ENCODE measurements around the gene MYL12B. TPM values are rescaled to one million over a fixed set of nuclear protein-coding genes. Genes with fewer than 3 reads are reported as not detected.
A peak's percentile ranks its signal among the peaks of the same experiment; 100 is the strongest.

The MYL12B gene
- total RNA-seq, 2 donors from 2014 or later, result 208 to 328 TPM

GRCh38 chr18:3263132-3263700 lies 1.3 kb downstream of the MYL12B start:
- DNase-seq (ENCODE audit: low spot score) (no peak), ATAC-seq (ENCODE audit: insufficient number of reproducible peaks, low FRiP score, low read depth) (no peak)
- H3K9me3 ChIP-seq, result no peaks in the 10 kb centered on the region
- TF ChIP-seq, protein P1, sequence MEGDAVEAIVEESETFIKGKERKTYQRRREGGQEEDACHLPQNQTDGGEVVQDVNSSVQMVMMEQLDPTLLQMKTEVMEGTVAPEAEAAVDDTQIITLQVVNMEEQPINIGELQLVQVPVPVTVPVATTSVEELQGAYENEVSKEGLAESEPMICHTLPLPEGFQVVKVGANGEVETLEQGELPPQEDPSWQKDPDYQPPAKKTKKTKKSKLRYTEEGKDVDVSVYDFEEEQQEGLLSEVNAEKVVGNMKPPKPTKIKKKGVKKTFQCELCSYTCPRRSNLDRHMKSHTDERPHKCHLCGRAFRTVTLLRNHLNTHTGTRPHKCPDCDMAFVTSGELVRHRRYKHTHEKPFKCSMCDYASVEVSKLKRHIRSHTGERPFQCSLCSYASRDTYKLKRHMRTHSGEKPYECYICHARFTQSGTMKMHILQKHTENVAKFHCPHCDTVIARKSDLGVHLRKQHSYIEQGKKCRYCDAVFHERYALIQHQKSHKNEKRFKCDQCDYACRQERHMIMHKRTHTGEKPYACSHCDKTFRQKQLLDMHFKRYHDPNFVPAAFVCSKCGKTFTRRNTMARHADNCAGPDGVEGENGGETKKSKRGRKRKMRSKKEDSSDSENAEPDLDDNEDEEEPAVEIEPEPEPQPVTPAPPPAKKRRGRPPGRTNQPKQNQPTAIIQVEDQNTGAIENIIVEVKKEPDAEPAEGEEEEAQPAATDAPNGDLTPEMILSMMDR (IDR thresholded peaks at IDR 0.05), result no peak
- H3K4me1 ChIP-seq (ENCODE audit: control insufficient read depth in 1 of 2, low read depth in 2 of 2), result peaks cover 42 to 61% of the 10 kb centered on the region in 2 donors
- H3K27ac ChIP-seq, result peak overlapping the region; percentile 98 to 99
- H3K27me3 ChIP-seq (replicated peaks; ENCODE audit: insufficient read depth), result no peaks in the 10 kb centered on the region
- peaks cover 9% of the 10 kb centered on the region for H3K36me3 ChIP-seq
- peak overlapping the region; percentile 76 for H3K4me3 ChIP-seq

GRCh38 chr18:3264362-3264761 lies 2.4 kb downstream of the MYL12B start:
- no peaks in the 10 kb centered on the region for H3K9me3 ChIP-seq
- TF ChIP-seq, protein P1 (IDR thresholded peaks at IDR 0.05), result no peak
- ATAC-seq (ENCODE audit: insufficient number of reproducible peaks, low FRiP score, low read depth) (no peak), DNase-seq (ENCODE audit: low spot score) (no peak)
- H3K4me1 ChIP-seq (ENCODE audit: control insufficient read depth in 1 of 2, low read depth in 2 of 2), result peaks cover 54 to 71% of the 10 kb centered on the region in 2 donors
- H3K27me3 ChIP-seq (replicated peaks; ENCODE audit: insufficient read depth), result no peaks in the 10 kb centered on the region
- no peak overlapping the region for H3K27ac ChIP-seq
- no peaks in the 10 kb centered on the region for H3K36me3 ChIP-seq
- H3K4me3 ChIP-seq, result peak overlapping the region; percentile 76

DNA sequence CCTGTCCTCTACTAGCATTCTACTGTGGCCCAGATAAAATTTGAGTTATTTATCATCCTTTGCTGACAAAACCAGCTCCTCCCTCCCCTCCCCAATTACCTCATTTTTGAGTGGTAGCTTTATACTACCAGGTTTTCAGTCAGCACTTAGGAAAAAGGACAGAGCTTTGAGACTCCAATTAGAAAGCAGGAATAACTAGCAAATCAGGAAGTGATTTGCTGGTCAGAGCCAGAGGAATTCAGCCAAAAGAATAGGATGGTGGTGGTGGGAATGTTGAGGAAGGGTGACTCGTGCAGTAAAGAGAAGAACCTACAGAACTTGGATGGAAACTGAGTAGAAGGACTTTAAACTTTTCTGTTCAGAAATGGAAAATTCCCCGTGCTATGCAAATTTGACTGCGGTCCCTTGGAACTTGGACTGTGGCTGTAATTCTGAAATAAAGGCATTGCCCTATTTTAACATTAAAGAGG lies 3.7 kb downstream of the MYL12B start:
- TF ChIP-seq, protein P1 (IDR thresholded peaks at IDR 0.05), result no peak
- DNase-seq (ENCODE audit: low spot score), result no peak
- peaks cover 61 to 72% of the 10 kb centered on the region in 2 donors for H3K4me1 ChIP-seq (ENCODE audit: control insufficient read depth in 1 of 2, low read depth in 2 of 2)

DNA sequence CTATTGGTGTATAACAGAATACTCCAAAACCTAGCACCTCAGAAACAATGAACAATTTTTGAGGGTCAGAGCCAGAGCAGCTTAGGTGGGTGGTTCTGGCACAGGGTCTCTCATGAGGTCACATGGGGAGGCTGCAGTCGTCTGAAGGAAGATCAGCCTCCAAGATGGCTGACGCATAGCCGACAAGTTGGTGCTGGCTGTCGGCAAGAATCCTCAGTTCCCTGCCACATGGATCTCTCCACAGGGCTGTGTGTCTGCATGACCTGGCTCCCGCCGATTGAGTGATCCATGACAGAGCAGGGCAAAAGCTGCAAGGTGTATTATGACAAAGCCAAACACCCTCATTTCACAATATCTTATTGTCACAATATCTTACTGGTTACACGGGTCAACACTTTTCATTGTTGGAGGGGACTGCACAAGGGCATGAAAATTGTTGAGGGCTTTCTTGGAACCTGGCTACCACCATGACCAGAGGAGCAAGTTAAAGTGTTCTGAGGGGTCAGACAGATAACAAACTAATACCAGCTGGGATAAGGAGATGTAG lies 4.2 kb downstream of the MYL12B start:
- H3K36me3 ChIP-seq, result no peaks in the 10 kb centered on the region
- peak overlapping the region; percentile 18 for H3K4me3 ChIP-seq
- peak overlapping the region in 1 of 2 donors; percentile 26 for H3K27ac ChIP-seq
- no peak for ATAC-seq (ENCODE audit: insufficient number of reproducible peaks, low FRiP score, low read depth)
- H3K27me3 ChIP-seq (replicated peaks; ENCODE audit: insufficient read depth), result no peaks in the 10 kb centered on the region
- DNase-seq (ENCODE audit: low spot score), result no peak
- no peaks in the 10 kb centered on the region for H3K9me3 ChIP-seq
- peaks cover 61 to 71% of the 10 kb centered on the region in 2 donors for H3K4me1 ChIP-seq (ENCODE audit: control insufficient read depth in 1 of 2, low read depth in 2 of 2)
- TF ChIP-seq, protein P1 (IDR thresholded peaks at IDR 0.05), result no peak

More for the DNA sequence above, 3.7 kb downstream of the MYL12B start:
- Histone ChIP-seq H3K4me3 (peak overlapping the region; percentile 18), H3K36me3 (no peaks in the 10 kb centered on the region), H3K27ac (peak overlapping the region in 1 of 2 donors; percentile 26), H3K9me3 (no peaks in the 10 kb centered on the region), H3K27me3 (replicated peaks; ENCODE audit: insufficient read depth) (no peaks in the 10 kb centered on the region)
- ATAC-seq (ENCODE audit: insufficient number of reproducible peaks, low FRiP score, low read depth), result no peak

DNA sequence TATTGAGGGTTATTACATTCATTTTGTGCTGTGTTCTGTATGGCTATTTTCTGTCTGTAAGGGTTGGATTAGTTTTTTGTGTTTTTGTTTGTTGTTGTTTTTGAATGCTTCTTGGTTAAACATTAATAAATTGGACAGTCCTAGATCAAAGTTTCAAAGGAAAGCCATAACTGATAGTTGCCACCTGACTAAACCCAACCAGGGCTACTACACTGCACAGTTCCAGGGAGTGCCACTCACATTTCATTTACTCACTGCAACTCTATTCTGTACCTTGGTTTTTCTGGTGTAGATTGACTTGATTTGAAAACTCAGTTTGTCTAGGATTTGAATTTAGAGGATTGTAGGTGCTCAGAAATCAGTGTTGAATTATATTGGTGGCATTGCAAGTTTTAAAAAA lies 6.4 kb downstream of the MYL12B start:
- Histone ChIP-seq H3K36me3 (no peaks in the 10 kb centered on the region), H3K27me3 (replicated peaks; ENCODE audit: insufficient read depth) (no peaks in the 10 kb centered on the region), H3K27ac (no peak overlapping the region), H3K9me3 (no peaks in the 10 kb centered on the region), H3K4me3 (no peak overlapping the region), H3K4me1 (ENCODE audit: control insufficient read depth in 1 of 2, low read depth in 2 of 2) (peaks cover 61 to 81% of the 10 kb centered on the region in 2 donors)
- DNase-seq (ENCODE audit: low spot score), result no peak
- no peak for ATAC-seq (ENCODE audit: insufficient number of reproducible peaks, low FRiP score, low read depth)
- TF ChIP-seq, protein P1 (IDR thresholded peaks at IDR 0.05), result no peak

All from thoracic aorta (tissue), 2 donors.